Ishikawa (cell line): ENCODE data around the gene TANGO6.

Experiments used
- CEBPB ChIP-seq: IDR thresholded peaks from 2 replicates; pipeline ENCODE4 v1.6.1; 2012
- CREB1 ChIP-seq: IDR thresholded peaks from 2 replicates; pipeline ENCODE4 v1.6.1; 2012; ENCODE audit warnings: low read depth
- EGR1 ChIP-seq: IDR thresholded peaks from 2 replicates; pipeline ENCODE4 v1.6.1; 2012
- EP300 ChIP-seq: IDR thresholded peaks from 2 replicates; pipeline ENCODE4 v1.6.1; 2012; ENCODE audit warnings: borderline replicate concordance
- FOXM1 ChIP-seq: IDR thresholded peaks from 2 replicates; pipeline ENCODE4 v1.6.1; 2012; ENCODE audit warnings: low read depth, borderline replicate concordance
- NFIC ChIP-seq: IDR thresholded peaks from 2 replicates; pipeline ENCODE4 v1.6.1; 2012
- RAD21 ChIP-seq: IDR thresholded peaks from 2 replicates; pipeline ENCODE4 v1.6.1; 2012; ENCODE audit warnings: low read depth
- REST ChIP-seq: IDR thresholded peaks from 2 replicates; pipeline ENCODE4 v1.6.1; 2012; ENCODE audit warnings: low read depth, mild to moderate bottlenecking
- TAF1 ChIP-seq: IDR thresholded peaks from 2 replicates; pipeline ENCODE4 v1.6.1; 2012; ENCODE audit warnings: low read depth, mild to moderate bottlenecking
- TCF12 ChIP-seq: IDR thresholded peaks from 2 replicates; pipeline ENCODE4 v1.6.1; 2012; ENCODE audit warnings: low read depth
- TEAD4 ChIP-seq: IDR thresholded peaks from 2 replicates; pipeline ENCODE4 v1.6.1; 2012
- USF1 ChIP-seq: IDR thresholded peaks from 2 replicates; pipeline ENCODE4 v1.6.1; 2012
- YY1 ChIP-seq: IDR thresholded peaks from 2 replicates; pipeline ENCODE4 v1.6.1; 2012; ENCODE audit warnings: low read depth
- TF ChIP-seq, protein P1 (sequence below): IDR thresholded peaks from 2 replicates; pipeline ENCODE4 v1.6.1; 2012

GRCh38 chr16:69049146-69049545 is 205.8 kb downstream of the TANGO6 start:
- TF ChIP-seq CREB1 = no peak
- TF ChIP-seq TEAD4 = no peak
- TF ChIP-seq REST = no peak
- no peak for TF ChIP-seq YY1
- TF ChIP-seq, protein P1, sequence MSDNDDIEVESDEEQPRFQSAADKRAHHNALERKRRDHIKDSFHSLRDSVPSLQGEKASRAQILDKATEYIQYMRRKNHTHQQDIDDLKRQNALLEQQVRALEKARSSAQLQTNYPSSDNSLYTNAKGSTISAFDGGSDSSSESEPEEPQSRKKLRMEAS = no peak
- TF ChIP-seq TAF1 = no peak
- no peak for TF ChIP-seq EGR1
- no peak for TF ChIP-seq CEBPB
- TF ChIP-seq EP300 = no peak
- TF ChIP-seq RAD21 = no peak
- no peak for TF ChIP-seq FOXM1
- TF ChIP-seq TCF12 = no peak
- no peak for TF ChIP-seq NFIC
- no peak for TF ChIP-seq USF1
